Central memory CD4-positive, alpha-beta T cell (primary cell): ENCODE data around the gene POU3F3.

Experiments used
- DNase-seq: peaks from one replicate; pipeline ENCODE4 v3.0.0; 2022

POU3F3 gene

GRCh38 chr2:104878863-104879512 lies 25.1 kb downstream of the POU3F3 start:
- no peak for DNase-seq

DNA sequence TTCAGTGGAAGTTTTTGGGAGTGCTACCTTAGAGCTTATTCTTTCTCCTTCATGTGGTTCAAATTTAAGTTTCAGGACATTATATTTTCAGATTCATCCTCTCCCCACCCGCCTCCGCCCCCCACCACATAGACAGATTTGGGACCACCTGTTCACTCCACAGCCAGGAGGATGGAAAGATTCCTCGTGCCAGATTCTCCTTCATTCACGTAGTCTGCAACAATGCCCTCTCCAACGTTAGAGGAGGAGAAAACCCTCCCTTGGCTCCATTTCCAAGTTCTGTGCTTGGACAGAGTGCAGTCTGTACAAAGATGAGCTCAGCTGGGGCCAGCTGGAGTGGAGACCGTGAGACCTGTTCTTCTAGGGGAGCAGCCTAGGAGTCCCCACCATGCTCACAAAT lies 26.2 kb downstream of the POU3F3 start:
- DNase-seq, result no peak

DNA sequence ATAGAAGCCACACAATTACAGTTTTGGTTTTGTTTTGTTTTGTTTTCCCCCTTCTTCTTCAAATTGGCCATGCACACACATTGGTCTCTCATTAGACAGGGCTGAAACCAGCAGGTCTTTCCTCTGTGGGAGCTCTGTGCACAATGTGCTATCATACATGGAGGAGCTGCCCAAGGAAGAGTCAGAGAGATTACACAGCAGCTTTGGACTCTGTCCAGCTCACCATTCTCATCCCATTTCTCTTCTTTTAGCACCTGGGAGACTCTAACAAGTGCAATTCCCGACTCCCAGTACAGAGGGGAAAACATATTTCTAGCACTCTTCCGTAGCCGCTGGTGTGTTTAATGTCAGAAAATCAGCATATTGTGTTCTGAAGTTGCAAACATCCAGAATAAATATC lies 29.4 kb downstream of the POU3F3 start:
- no peak for DNase-seq

GRCh38 chr2:104885119-104885782 lies 31.3 kb downstream of the POU3F3 start:
- no peak for DNase-seq

DNA sequence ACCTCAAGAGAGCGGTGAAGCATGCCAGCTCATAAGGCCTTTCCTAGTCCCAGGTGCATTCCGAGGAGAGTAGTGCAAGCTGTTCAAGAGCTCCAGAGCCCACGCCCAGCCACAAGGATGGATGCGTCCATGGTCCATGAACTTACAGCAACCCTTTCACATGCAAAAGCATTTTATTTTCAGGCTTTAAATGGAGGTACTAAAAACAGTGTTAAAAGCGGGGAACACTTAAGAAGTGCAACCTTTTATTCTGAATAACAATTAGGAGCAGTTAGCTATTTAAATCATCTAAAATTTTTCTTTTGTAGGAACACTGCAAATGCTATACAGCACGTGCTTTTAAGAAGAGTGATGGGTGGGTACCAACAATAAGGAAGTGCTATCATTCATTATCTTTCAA lies 33.8 kb downstream of the POU3F3 start:
- DNase-seq, result no peak

DNA sequence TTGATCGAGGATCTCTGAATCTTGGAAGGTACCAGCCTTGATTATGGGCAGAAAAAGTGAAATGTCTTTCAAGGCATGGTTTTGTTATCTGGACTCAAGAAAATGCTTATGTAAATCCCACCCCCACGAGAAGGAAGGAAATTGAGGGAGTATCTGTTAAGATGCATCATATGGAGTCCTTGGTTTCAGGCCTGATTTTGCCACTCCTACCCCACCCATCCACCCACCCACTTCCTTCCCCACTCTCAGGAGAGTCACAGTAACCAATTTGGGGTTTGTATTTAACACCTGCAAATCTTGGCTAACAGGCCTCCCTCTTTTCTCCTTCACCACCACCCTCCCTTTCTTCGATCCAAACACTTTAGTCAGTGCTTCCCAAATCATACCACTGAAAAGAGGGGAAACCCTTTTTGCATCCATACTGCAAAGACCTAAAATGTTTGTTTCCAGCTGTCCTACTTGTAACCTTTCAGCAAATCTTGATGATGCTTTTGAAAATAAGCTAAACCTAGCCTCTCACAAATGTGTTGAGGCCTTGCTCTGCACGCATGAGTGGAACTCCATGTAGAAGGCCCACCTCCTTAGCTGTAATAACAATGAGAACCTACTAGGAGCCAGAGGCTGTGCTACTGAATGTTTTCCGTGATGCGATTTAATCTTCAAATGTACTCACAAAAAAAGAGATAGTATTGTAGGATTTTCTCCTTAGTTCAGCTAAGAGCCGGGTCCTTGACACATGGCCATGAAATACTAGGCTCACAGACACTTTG lies 34.8 kb downstream of the POU3F3 start:
- DNase-seq, result no peak

DNA sequence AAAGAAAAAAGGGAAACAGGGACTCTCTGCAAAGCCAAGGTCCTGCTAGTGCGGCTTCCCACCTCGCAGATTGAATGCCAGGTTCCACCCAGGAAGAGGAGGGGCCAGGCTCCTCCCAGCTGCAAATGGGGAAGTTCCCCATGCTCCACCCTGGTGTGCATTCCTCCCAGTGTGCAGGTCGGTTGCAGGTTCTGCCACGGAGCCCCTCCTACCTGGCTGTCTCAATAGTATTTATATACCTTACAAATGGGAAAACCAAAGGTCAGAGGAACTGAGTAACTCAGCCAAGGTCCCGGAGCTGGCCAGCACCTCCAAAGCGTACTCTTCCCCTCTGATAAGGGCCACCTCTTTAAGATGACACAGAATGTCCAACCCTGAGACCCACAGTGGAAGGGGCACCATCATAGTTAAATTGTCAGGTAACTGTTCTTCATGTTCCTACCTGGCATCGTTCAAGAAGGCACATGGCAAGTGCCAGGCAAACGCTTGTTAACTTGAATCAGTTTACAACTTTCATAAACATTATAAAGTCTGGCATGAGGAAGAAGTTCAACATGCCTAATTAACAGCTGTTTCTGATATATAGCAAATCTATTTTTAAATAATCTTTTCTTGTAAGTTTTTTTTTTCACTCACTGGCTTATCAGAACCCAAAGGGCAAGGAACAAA lies 35.5 kb downstream of the POU3F3 start:
- DNase-seq, result no peak

- DNase-seq, result no peak
These were observed 36.2 kb downstream of the POU3F3 start for GRCh38 chr2:104889960-104890684.

- DNase-seq, result no peak
These were observed 36.8 kb downstream of the POU3F3 start for GRCh38 chr2:104890685-104891069.

DNA sequence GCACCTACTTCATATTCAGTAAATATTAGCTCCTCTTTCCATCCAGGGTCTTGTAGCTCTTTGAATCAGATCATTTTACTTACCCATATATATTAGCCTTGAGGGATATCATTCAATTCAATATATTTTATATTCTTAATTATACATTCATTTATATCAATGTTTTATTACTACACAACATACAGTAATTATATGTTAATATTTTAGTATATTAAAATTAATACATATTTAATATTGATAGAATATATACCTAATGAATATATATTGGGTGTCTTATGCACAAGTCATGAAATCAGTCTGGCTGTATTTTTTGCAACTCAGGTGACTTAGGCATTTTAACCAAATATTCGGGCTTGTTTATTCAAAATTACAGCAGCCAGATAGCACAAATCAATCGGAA lies 37.2 kb downstream of the POU3F3 start:
- DNase-seq, result no peak

GRCh38 chr2:104896446-104896845 lies 42.5 kb downstream of the POU3F3 start:
- no peak for DNase-seq

- no peak for DNase-seq
These were observed 43.7 kb downstream of the POU3F3 start for GRCh38 chr2:104897515-104898184.

DNA sequence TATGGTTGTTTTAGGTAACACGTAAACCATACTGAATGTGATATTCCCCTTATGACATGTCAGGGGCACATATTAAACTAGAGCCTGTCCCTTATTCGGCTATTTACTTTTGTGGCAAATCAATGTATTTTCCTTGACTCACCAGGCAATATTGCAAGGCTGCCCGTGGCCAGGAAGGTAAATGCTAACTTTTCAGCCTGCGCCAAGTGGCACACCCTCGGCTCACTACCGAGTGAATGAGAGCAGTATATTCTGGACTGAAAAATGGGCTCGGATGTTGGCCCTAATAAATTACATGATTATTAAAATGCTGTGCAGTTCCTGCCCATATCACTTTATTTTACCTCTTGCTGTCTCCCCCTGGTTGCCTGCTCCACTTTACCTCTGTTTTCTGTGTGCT lies 46.7 kb downstream of the POU3F3 start:
- no peak for DNase-seq

- DNase-seq, result no peak
These were observed 47.3 kb downstream of the POU3F3 start for GRCh38 chr2:104901037-104901881.

DNA sequence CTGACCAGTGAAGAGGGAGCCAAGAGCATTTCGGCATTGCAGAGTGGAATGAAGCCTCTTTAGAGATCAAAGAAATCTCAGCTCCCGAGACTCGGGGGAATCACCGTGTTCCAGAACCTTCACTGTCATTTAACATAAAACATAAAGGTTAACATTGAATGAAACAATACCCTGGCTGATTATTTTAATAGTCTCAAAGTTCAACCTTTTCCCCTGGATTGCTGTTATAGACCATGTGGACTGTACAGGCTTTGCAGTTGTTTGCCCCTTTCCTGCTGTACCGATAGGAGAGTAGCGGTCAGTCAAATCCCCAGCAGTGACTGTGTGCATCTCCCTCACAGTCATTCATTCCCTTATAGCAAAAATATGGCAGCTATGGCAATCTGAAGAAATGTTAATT lies 48.4 kb downstream of the POU3F3 start:
- no peak for DNase-seq
